ENCODE data around the gene PAK2.

- TF ChIP-seq, protein P1, sequence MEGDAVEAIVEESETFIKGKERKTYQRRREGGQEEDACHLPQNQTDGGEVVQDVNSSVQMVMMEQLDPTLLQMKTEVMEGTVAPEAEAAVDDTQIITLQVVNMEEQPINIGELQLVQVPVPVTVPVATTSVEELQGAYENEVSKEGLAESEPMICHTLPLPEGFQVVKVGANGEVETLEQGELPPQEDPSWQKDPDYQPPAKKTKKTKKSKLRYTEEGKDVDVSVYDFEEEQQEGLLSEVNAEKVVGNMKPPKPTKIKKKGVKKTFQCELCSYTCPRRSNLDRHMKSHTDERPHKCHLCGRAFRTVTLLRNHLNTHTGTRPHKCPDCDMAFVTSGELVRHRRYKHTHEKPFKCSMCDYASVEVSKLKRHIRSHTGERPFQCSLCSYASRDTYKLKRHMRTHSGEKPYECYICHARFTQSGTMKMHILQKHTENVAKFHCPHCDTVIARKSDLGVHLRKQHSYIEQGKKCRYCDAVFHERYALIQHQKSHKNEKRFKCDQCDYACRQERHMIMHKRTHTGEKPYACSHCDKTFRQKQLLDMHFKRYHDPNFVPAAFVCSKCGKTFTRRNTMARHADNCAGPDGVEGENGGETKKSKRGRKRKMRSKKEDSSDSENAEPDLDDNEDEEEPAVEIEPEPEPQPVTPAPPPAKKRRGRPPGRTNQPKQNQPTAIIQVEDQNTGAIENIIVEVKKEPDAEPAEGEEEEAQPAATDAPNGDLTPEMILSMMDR (IDR thresholded peaks at IDR 0.05), result no peak
- no peak for TF ChIP-seq POLR2A (IDR thresholded peaks at IDR 0.05)
- no peak for TF ChIP-seq EP300 (IDR thresholded peaks at IDR 0.05)
Measured at GRCh38 chr3:196800742-196801434, 61.2 kb downstream of the PAK2 start.

Data from tibial nerve (tissue), 4 donors.